K562 (cell line): ENCODE data around the gene THADA. TPM values are rescaled to one million over a fixed set of nuclear protein-coding genes. Genes with fewer than 3 reads are reported as not detected.

Experiments used
- ARID2 ChIP-seq: fragments of 450-650 bp; IDR thresholded peaks from 2 replicates; pipeline ENCODE4 v1.6.1; 2017; ENCODE audit warnings: antibody characterized with exemption, mild to moderate bottlenecking
- CUX1 ChIP-seq: fragments of 200-800 bp; sonication (Bioruptor generic); IDR thresholded peaks from 2 replicates; pipeline ENCODE4 v1.6.1; 2016; ENCODE audit warnings: missing genetic modification characterization, missing compliant biosample characterization
- ELF4 ChIP-seq: fragments of 450-650 bp; formaldehyde crosslinking; IDR thresholded peaks from 2 replicates; pipeline ENCODE4 v1.4.0; 2022; ENCODE audit warnings: missing genetic modification characterization
- JUN ChIP-seq, 2 experiments: sonication (generic) in 1 of 2; formaldehyde crosslinking in 1 of 2; IDR thresholded peaks; 2 replicates each; pipeline versions ENCODE4 v1.6.1 to v1.8.0; 2012 to 2022; ENCODE audit warnings: borderline replicate concordance in 2 of 2, mild to moderate bottlenecking in 2 of 2, improper control_type of control experiment in 1 of 2, low read depth in 1 of 2, low read length in 1 of 2, missing genetic modification reagents in 1 of 2
- KAT8 ChIP-seq: fragments of 450-650 bp; IDR thresholded peaks from 2 replicates; pipeline ENCODE4 v1.6.1; 2016; ENCODE audit warnings: low read depth, mild to moderate bottlenecking
- MAFG ChIP-seq: fragments of 450-650 bp; conservative IDR thresholded peaks from 2 replicates; pipeline ENCODE4 v1.6.1; 2016; ENCODE audit warnings: missing genetic modification characterization, missing compliant biosample characterization
- NEUROD1 ChIP-seq: fragments of 150-350 bp; IDR thresholded peaks from 2 replicates; pipeline ENCODE4 v1.6.1; 2014; ENCODE audit warnings: borderline replicate concordance, low read length, low read depth; ENCODE audit not compliant: partially characterized antibody
- NFE2L1 ChIP-seq: fragments of 450-650 bp; IDR thresholded peaks from 2 replicates; pipeline ENCODE4 v1.6.1; 2016; ENCODE audit warnings: missing genetic modification characterization, low read depth, mild to moderate bottlenecking, missing compliant biosample characterization, moderate library complexity, borderline replicate concordance
- POLR2G ChIP-seq: fragments of 200-400 bp; formaldehyde crosslinking; IDR thresholded peaks from 2 replicates; pipeline ENCODE4 v1.6.1; 2017; ENCODE audit warnings: low read depth, mild to moderate bottlenecking, antibody characterized with exemption, low read length, moderate library complexity
- PPARD ChIP-seq: fragments of 250-450 bp; sonication (Bioruptor Pico); IDR thresholded peaks from 2 replicates; pipeline ENCODE4 v1.8.0; 2022; ENCODE audit warnings: inconsistent platforms, mild to moderate bottlenecking, moderate library complexity
- RBM22 ChIP-seq: fragments of 200-400 bp; formaldehyde crosslinking; IDR thresholded peaks from 2 replicates; pipeline ENCODE4 v1.6.1; 2018; ENCODE audit warnings: low read length, low read depth; ENCODE audit not compliant: poor library complexity, severe bottlenecking
- SAFB2 ChIP-seq: fragments of 200-400 bp; formaldehyde crosslinking; IDR thresholded peaks from 2 replicates; pipeline ENCODE4 v1.6.1; 2018; ENCODE audit warnings: borderline replicate concordance, low read length, low read depth, moderate library complexity; ENCODE audit not compliant: severe bottlenecking
- SAP30 ChIP-seq: fragments of 200-600 bp; sonication (generic); IDR thresholded peaks from 2 replicates; pipeline ENCODE4 v1.6.1; 2012; ENCODE audit warnings: borderline replicate concordance, low read depth, mild to moderate bottlenecking, moderate library complexity, low read length, control low read depth, inconsistent platforms; ENCODE audit not compliant: insufficient read depth, poor library complexity, severe bottlenecking
- SMAD4 ChIP-seq: fragments of 250-450 bp; sonication (Bioruptor Pico); conservative IDR thresholded peaks from 2 replicates; pipeline ENCODE4 v1.8.0; 2021; ENCODE audit warnings: inconsistent platforms, mild to moderate bottlenecking, moderate library complexity
- SP2 ChIP-seq: IDR thresholded peaks from 2 replicates; pipeline ENCODE4 v1.6.1; 2011; ENCODE audit warnings: mild to moderate bottlenecking, low read depth, low read length, moderate library complexity; ENCODE audit not compliant: poor library complexity, severe bottlenecking; ENCODE audit errors: extremely low read depth
- ZNF165 ChIP-seq: fragments of 250-450 bp; sonication (Bioruptor Pico); IDR thresholded peaks from 2 replicates; pipeline ENCODE4 v1.4.0; 2020; ENCODE audit warnings: borderline replicate concordance
- ZNF699 ChIP-seq: fragments of 250-450 bp; sonication (Bioruptor Pico); IDR thresholded peaks from 2 replicates; pipeline ENCODE4 v1.8.0; 2021; ENCODE audit warnings: mild to moderate bottlenecking, moderate library complexity; ENCODE audit not compliant: insufficient replicate concordance
- polyA plus RNA-seq, 8 experiments: library from polyadenylated mRNA; depleted of rRNA in 4 of 8; stranded (reverse) in 5 of 8; unstranded in 3 of 8; fragments of >200 nt; fragmentation: Nextera tagmentation in 2 of 8; fragmentation: Illumina TruSeq in 1 of 8; extraction: Ambion mirVana in 2 of 8; extraction: Trizol in 1 of 8; gene quantifications; 2 replicates each; pipeline versions ENCODE4 v1.2.1 to v1.2.3, GENCODE V29; 2011 to 2014; ENCODE audit warnings: inconsistent platforms in 1 of 8, missing spikeins in 1 of 8
- total RNA-seq, 7 experiments: library from RNA; depleted of rRNA in 6 of 7; stranded (reverse); fragments of >200 nt in 6 of 7; fragmentation: Illumina TruSeq in 2 of 7; extraction: Trizol in 2 of 7; gene quantifications; 2 replicates each; pipeline versions ENCODE4 v1.2.1 to v1.2.3, GENCODE V29; 2011 to 2021; ENCODE audit warnings: low replicate concordance in 1 of 7
- TF ChIP-seq, protein P1 (sequence below): fragments of 450-650 bp; IDR thresholded peaks from one replicate; pipeline ENCODE4 v1.6.1; 2018; ENCODE audit warnings: mild to moderate bottlenecking, moderate library complexity; ENCODE audit not compliant: partially characterized antibody

The THADA gene
- total and polyA plus RNA-seq, 9 of the 15 experiments (the other 6 are each of a cell fraction or from before 2014, with no cell fraction given): 17.8 to 34.7 (median 31.9) TPM

- TF ChIP-seq CUX1 (no peak), JUN (IDR thresholded peaks at IDR 0.05; ENCODE audit: borderline replicate concordance, low read depth, low read length) (no peak), JUN (CRISPR knock-in tag; IDR thresholded peaks at IDR 0.05; ENCODE audit: borderline replicate concordance) (no peak), POLR2G (peak; percentile 43; the same call in 1 of the 2 replicates), KAT8 (no peak), ZNF165 (CRISPR knock-in tag) (no peak), PPARD (CRISPR knock-in tag) (no peak), ARID2 (no peak), SAFB2 (no peak), MAFG (tag) (no peak), ELF4 (CRISPR knock-in tag) (no peak), NEUROD1 (no peak), SMAD4 (CRISPR knock-in tag) (no peak), SP2 (no peak), RBM22 (peak; percentile 87), SAP30 (peak; percentile 60), ZNF699 (CRISPR knock-in tag) (no peak), NFE2L1 (tag) (no peak)
- TF ChIP-seq, protein P1, sequence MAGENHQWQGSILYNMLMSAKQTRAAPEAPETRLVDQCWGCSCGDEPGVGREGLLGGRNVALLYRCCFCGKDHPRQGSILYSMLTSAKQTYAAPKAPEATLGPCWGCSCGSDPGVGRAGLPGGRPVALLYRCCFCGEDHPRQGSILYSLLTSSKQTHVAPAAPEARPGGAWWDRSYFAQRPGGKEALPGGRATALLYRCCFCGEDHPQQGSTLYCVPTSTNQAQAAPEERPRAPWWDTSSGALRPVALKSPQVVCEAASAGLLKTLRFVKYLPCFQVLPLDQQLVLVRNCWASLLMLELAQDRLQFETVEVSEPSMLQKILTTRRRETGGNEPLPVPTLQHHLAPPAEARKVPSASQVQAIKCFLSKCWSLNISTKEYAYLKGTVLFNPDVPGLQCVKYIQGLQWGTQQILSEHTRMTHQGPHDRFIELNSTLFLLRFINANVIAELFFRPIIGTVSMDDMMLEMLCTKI: no peak
Measured at GRCh38 chr2:43225093-43225787, 370.6 kb downstream of the THADA start (continued).
